Ishikawa (cell line): ENCODE measurements around the gene OR2V2.

ENCODE experiments used
- CEBPB ChIP-seq: IDR thresholded peaks from 2 replicates; pipeline ENCODE4 v1.6.1; 2012
- CREB1 ChIP-seq: IDR thresholded peaks from 2 replicates; pipeline ENCODE4 v1.6.1; 2012; ENCODE audit warnings: low read depth
- EGR1 ChIP-seq: IDR thresholded peaks from 2 replicates; pipeline ENCODE4 v1.6.1; 2012
- EP300 ChIP-seq: IDR thresholded peaks from 2 replicates; pipeline ENCODE4 v1.6.1; 2012; ENCODE audit warnings: borderline replicate concordance
- FOXM1 ChIP-seq: IDR thresholded peaks from 2 replicates; pipeline ENCODE4 v1.6.1; 2012; ENCODE audit warnings: low read depth, borderline replicate concordance
- MAX ChIP-seq: IDR thresholded peaks from 2 replicates; pipeline ENCODE4 v1.6.1; 2012
- NFIC ChIP-seq: IDR thresholded peaks from 2 replicates; pipeline ENCODE4 v1.6.1; 2012
- RAD21 ChIP-seq: IDR thresholded peaks from 2 replicates; pipeline ENCODE4 v1.6.1; 2012; ENCODE audit warnings: low read depth
- REST ChIP-seq: IDR thresholded peaks from 2 replicates; pipeline ENCODE4 v1.6.1; 2012; ENCODE audit warnings: low read depth, mild to moderate bottlenecking
- TAF1 ChIP-seq: IDR thresholded peaks from 2 replicates; pipeline ENCODE4 v1.6.1; 2012; ENCODE audit warnings: low read depth, mild to moderate bottlenecking
- TCF12 ChIP-seq: IDR thresholded peaks from 2 replicates; pipeline ENCODE4 v1.6.1; 2012; ENCODE audit warnings: low read depth
- TEAD4 ChIP-seq: IDR thresholded peaks from 2 replicates; pipeline ENCODE4 v1.6.1; 2012
- USF1 ChIP-seq: IDR thresholded peaks from 2 replicates; pipeline ENCODE4 v1.6.1; 2012
- YY1 ChIP-seq: IDR thresholded peaks from 2 replicates; pipeline ENCODE4 v1.6.1; 2012; ENCODE audit warnings: low read depth
- ZBTB7A ChIP-seq: IDR thresholded peaks from 2 replicates; pipeline ENCODE4 v1.6.1; 2012; ENCODE audit warnings: low read depth

The OR2V2 gene

GRCh38 chr5:181152406-181152805 is 5.0 kb downstream of the OR2V2 start:
- TF ChIP-seq MAX (no peak), USF1 (no peak), EGR1 (no peak), CREB1 (no peak)

GRCh38 chr5:181153814-181154213 is 6.4 kb downstream of the OR2V2 start:
- TF ChIP-seq FOXM1 (no peak), EGR1 (no peak), TEAD4 (no peak)

GRCh38 chr5:181156758-181157157 is 9.4 kb downstream of the OR2V2 start:
- TF ChIP-seq RAD21 (no peak), EP300 (no peak), YY1 (no peak), EGR1 (no peak), REST (no peak), MAX (no peak), TEAD4 (no peak), USF1 (no peak), ZBTB7A (no peak), CREB1 (no peak), FOXM1 (no peak)

- no peak for TF ChIP-seq RAD21
- no peak for TF ChIP-seq TAF1
- TF ChIP-seq EGR1, result no peak
- TF ChIP-seq TCF12, result no peak
- no peak for TF ChIP-seq YY1
- no peak for TF ChIP-seq MAX
- no peak for TF ChIP-seq USF1
- no peak for TF ChIP-seq CEBPB
- TF ChIP-seq FOXM1, result no peak
- no peak for TF ChIP-seq ZBTB7A
- no peak for TF ChIP-seq CREB1
- TF ChIP-seq REST, result no peak
- no peak for TF ChIP-seq TEAD4
Observed at GRCh38 chr5:181158869-181159268, 11.5 kb downstream of the OR2V2 start.

GRCh38 chr5:181159286-181160151 is 12.1 kb downstream of the OR2V2 start:
- TF ChIP-seq RAD21, result peak; percentile 92
- no peak for TF ChIP-seq EGR1

- no peak for TF ChIP-seq NFIC
- TF ChIP-seq CREB1, result peak; percentile 73
Observed at GRCh38 chr5:181160152-181160754, 12.9 kb downstream of the OR2V2 start.
